ENCODE data around the gene TBC1D2B. TPM values are rescaled to one million over a fixed set of nuclear protein-coding genes. Genes with fewer than 3 reads are reported as not detected.

Gene TBC1D2B
- total RNA-seq, 1 experiment from 2014 or later = 17.6 TPM

- Histone ChIP-seq H3K23me2 (ENCODE audit: insufficient read length, low read depth, low read length, poor library complexity, severe bottlenecking) (no peaks in the 10 kb centered on the region), H4K91ac (ENCODE audit: insufficient read length, low read depth, low read length) (no peak overlapping the region), H3K79me2 (ENCODE audit: insufficient read depth, low read length) (no peaks in the 10 kb centered on the region), H2AK5ac (ENCODE audit: insufficient read length, low read length) (no peak overlapping the region), H3K27me3 (ENCODE audit: insufficient read depth, low read length) (no peaks in the 10 kb centered on the region), H2BK12ac (ENCODE audit: insufficient read length, low read depth, low read length) (no peak overlapping the region), H3K9me3 (ENCODE audit: control insufficient read depth, low read depth, low read length) (no peaks in the 10 kb centered on the region), H2BK120ac (ENCODE audit: low read depth, low read length, poor library complexity, severe bottlenecking) (no peak overlapping the region), H3K14ac (ENCODE audit: insufficient read depth, low read length) (no peak overlapping the region), H2BK20ac (ENCODE audit: low read depth, low read length, poor library complexity, severe bottlenecking) (no peak overlapping the region), H3K27ac (ENCODE audit: insufficient read length, low read depth, low read length) (no peak overlapping the region), H2BK5ac (ENCODE audit: insufficient read length, low read length) (no peak overlapping the region), H3K23ac (ENCODE audit: insufficient read length, low read depth, low read length) (no peak overlapping the region), H2BK15ac (ENCODE audit: low read depth, low read length) (no peak overlapping the region), H4K5ac (ENCODE audit: insufficient read length, low read depth, low read length) (no peak overlapping the region), H4K20me1 (ENCODE audit: control insufficient read depth, insufficient read depth, insufficient read length) (no peaks in the 10 kb centered on the region), H3K79me1 (ENCODE audit: insufficient read depth, low read depth, low read length, poor library complexity, severe bottlenecking) (no peaks in the 10 kb centered on the region), H3K4ac (ENCODE audit: low read depth, low read length) (no peak overlapping the region), H3K56ac (ENCODE audit: insufficient read length, low read depth, low read length) (no peak overlapping the region), H3K9ac (ENCODE audit: extremely low read depth, insufficient read length, low read length) (no peak overlapping the region), H3K4me2 (ENCODE audit: insufficient read depth, insufficient read length, low read length) (no peak overlapping the region), H3K4me1 (ENCODE audit: insufficient read depth, low read length) (no peaks in the 10 kb centered on the region), H4K8ac (replicated peaks; ENCODE audit: insufficient read length, low read depth, low read length) (no peak overlapping the region), H3K18ac (ENCODE audit: insufficient read length, low read depth, low read length) (no peak overlapping the region), H2AFZ (ENCODE audit: low read length) (no peak overlapping the region), H3T11ph (ENCODE audit: low read length) (no peak overlapping the region)
- no CpG with 5 or more reads among the region's 4 CpGs for whole genome bisulfite sequencing (ENCODE audit: extremely low coverage, insufficient read length, low lambda C conversion rate)
- no peak overlapping the region for H3K4me3 Mint-ChIP-seq
- peaks cover 13 to 18% of the 10 kb centered on the region in 2 experiments for H3K4me1 Mint-ChIP-seq
- TF ChIP-seq CTCF (conservative IDR thresholded peaks at IDR 0.05) = no peak
- DNase-seq = no peak
- no peaks in the 10 kb centered on the region for H3K27me3 Mint-ChIP-seq (ENCODE audit: low read depth)
- H3K9me3 Mint-ChIP-seq = no peaks in the 10 kb centered on the region
- peaks cover 0 to 22% (median 18%) of the 10 kb centered on the region in 3 experiments; a peak in 6 of 7 replicates for H3K36me3 Mint-ChIP-seq (ENCODE audit: insufficient read depth in 1 of 3, low read depth in 3 of 3)
- no peak overlapping the region for H3K27ac Mint-ChIP-seq
These were observed 75.9 kb downstream of the TBC1D2B start for GRCh38 chr15:78001656-78002055.

Measured in H9 (cell line).